IMR-90 (cell line): ENCODE results near the gene TRIO.

Experiments
- BHLHE40 ChIP-seq: fragments of 150-350 bp; IDR thresholded peaks from 2 replicates; pipeline ENCODE4 v1.6.1; 2016; ENCODE audit warnings: mild to moderate bottlenecking, low read depth, low read length
- CEBPB ChIP-seq: IDR thresholded peaks from 2 replicates; pipeline ENCODE4 v1.6.1; 2012; ENCODE audit warnings: low read depth, low read length, improper control_type of control experiment
- POLR2A ChIP-seq: IDR thresholded peaks from 2 replicates; pipeline ENCODE4 v1.6.1; 2012; ENCODE audit warnings: mild to moderate bottlenecking, low read depth, low read length
- RCOR1 ChIP-seq: IDR thresholded peaks from 2 replicates; pipeline ENCODE4 v1.6.1; 2012; ENCODE audit warnings: mild to moderate bottlenecking, low read length, improper control_type of control experiment; ENCODE audit not compliant: insufficient replicate concordance
- SMC3 ChIP-seq: fragments of 150-350 bp; IDR thresholded peaks from 2 replicates; pipeline ENCODE4 v1.6.1; 2016; ENCODE audit warnings: low read depth, mild to moderate bottlenecking, antibody characterized with exemption, low read length, moderate library complexity
- TF ChIP-seq, protein P1 (sequence below): conservative IDR thresholded peaks from 2 replicates; pipeline ENCODE4 v1.5.1; 2012; ENCODE audit warnings: mild to moderate bottlenecking, low read depth, low read length, improper control_type of control experiment

DNA sequence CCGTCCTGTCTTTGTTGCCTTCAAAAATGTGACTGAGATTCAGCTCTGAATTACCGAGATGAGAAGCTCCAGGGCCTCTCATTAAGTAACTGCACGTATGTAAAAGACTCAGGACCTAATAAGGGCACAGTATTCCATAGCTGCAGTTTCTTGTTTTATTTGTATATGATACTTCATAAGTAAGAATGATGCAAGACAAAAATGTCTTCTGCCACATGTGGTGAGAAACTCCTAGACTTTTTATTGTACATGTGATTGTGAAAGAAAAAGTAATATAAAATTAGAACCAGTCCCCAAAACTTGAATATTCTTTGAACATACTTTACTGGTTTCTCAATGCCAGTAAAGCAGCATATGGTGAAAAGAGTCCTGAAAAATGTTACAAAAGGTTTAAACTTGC, 328.4 kb downstream of the TRIO start:
- TF ChIP-seq POLR2A (no peak), SMC3 (no peak), CEBPB (0 out of 2 replicates have a peak, but pooled peaks have one; percentile 11), RCOR1 (no peak), BHLHE40 (no peak)
- TF ChIP-seq, protein P1, sequence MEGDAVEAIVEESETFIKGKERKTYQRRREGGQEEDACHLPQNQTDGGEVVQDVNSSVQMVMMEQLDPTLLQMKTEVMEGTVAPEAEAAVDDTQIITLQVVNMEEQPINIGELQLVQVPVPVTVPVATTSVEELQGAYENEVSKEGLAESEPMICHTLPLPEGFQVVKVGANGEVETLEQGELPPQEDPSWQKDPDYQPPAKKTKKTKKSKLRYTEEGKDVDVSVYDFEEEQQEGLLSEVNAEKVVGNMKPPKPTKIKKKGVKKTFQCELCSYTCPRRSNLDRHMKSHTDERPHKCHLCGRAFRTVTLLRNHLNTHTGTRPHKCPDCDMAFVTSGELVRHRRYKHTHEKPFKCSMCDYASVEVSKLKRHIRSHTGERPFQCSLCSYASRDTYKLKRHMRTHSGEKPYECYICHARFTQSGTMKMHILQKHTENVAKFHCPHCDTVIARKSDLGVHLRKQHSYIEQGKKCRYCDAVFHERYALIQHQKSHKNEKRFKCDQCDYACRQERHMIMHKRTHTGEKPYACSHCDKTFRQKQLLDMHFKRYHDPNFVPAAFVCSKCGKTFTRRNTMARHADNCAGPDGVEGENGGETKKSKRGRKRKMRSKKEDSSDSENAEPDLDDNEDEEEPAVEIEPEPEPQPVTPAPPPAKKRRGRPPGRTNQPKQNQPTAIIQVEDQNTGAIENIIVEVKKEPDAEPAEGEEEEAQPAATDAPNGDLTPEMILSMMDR: no peak
